Forelimb muscle (tissue), 1 donor: ENCODE measurements around the gene RNF208. TPM values are rescaled to one million over a fixed set of nuclear protein-coding genes. Genes with fewer than 3 reads are reported as not detected.
A peak's percentile ranks its signal among the peaks of the same experiment; 100 is the strongest.

ENCODE experiments used
- DNase-seq: peaks from one replicate; pipeline ENCODE4 v3.0.0-alpha.2; 2013; ENCODE audit warnings: low read depth
- polyA plus RNA-seq: library from polyadenylated mRNA; unstranded; fragments of 120-200 nt; gene quantifications from one replicate; pipeline ENCODE4 v1.2.1, GENCODE V29; 2013; ENCODE audit not compliant: insufficient read length

Gene RNF208
- polyA plus RNA-seq, 1 donor, result 2.5 TPM

DNA sequence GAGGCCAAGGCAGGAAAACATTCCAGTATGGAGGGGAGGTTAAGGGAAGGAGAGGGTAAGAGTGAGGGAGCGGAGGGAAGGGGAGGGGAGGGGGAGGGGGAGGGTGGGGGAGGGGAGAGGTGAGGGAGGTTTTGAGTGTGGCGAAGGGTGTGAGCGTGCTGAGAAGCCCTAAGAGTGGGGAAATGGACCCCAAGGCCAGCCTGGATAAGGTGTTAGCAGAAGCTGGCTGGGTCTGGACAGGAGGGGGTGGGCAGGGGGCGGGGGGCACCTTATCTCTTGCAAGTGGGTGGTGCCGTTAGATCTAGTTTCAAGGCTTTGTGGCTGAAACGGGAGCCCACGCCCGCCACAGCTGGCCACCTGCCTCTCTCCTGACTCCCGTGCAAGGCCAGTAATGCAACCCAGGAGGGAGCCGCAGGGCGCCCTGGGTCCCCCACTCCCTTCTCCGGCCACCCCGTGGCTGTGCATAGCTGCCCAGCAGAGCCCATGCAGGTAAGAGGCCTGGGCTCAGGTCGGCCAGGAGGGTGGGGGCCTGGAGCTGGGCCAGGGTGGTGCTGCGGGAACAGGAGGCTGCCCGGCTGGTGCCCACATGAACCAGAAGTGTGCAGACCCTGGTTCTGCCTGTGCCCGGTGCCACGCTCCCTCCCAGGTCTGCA lies 5.9 kb upstream of the RNF208 start:
- DNase-seq, result no peak

DNA sequence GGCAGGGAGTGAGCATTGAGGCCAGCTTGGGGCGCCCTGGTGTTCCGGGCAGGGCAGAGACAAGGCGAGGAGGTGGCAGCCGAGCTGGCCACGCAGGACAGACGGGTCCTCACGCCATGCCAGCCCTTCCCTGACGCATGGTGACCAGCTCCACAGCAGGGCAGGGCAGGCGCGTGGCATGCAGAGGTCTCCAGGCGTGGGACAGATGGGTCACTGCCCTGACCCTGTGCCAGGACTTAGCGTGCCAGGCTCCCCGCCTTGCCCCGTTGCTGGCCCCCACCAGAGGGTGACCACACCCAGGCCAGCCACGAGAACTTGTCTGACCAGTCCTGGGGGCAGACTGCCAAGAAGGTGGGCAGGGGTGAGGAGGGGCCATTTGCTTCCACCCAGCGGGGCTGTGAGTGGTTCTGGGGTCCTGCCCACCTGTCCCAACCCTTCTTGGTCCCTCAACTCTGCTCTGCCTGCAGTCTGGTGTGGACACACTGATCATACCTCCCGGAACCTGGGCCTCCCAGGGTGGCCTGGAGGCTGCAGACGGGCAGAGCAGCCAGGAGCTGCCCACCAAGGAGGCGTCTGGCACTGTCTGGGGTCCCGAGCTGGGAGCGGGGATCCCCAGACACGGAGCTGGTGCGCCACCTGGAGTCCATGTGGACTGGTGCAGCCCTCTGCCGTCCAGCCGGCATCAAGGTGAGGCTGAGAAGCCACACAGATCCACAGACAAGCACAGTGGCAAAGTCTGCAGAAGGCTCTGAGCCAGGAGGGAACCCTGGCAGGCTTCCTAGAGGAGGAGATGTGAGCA lies 5.2 kb upstream of the RNF208 start, which contains the start of gene RNF224:
RNF224 (plus strand) TSS at position 449 of the 799 bp plus-strand sequence. CDS start 834 bp downstream, outside the sequence.
- DNase-seq, result no peak

DNA sequence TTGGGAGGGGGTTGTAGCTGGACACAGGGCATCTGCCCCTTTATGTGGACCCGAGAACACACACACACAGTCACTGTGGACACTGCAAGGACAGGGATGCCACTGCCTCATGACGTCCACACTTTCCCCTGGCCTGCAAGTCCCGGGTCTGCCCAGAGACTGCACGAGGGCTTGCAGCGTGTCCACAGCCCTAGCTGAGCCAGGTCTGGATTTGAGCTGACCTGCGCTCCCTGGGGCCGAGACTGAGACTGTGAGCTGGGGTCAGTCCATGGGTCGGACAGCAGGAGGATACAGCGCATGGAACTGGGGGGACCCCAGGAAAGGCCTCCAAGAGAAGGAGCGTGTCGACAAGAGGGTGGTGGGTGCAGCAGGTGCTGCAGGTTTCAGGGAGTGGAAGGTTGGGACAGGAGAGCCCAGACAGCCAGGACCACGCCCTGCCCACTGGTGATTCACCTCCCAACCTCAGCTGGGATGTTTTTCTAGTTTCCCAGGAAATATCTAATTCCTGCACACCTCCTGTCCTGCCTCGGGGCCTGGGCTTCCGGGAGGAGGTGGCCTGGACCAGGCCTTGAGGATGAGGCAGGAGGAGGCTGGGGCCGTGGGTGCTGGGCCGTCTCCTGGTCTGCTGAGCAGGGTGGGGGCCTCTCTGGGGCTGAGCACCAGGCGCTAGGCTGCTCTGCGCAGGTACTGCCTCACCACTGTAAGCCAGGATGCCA lies 4.5 kb upstream of the RNF208 start:
- DNase-seq, result no peak

DNA sequence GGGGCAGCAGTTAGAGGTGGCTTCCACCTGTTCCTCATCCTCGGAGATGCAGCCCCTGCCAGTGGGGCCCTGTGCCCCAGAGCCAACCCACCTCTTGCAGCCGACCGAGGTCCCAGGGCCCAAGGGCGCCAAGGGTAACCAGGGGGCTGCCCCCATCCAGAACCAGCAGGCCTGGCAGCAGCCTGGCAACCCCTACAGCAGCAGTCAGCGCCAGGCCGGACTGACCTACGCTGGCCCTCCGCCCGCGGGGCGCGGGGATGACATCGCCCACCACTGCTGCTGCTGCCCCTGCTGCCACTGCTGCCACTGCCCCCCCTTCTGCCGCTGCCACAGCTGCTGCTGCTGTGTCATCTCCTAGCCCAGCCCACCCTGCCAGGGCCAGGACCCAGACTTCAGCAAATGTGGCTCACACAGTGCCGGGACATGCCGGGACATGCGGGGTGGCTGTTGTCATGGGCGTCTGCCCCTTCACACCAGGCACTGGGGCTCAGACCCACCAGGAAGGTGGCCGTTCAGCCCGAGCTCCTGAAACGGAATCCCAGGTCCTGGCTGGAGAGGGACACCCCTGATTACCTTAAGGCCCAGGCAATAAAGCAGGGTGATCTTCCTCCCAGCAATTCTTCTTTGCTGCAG lies 3.8 kb upstream of the RNF208 start:
- DNase-seq, result no peak

DNA sequence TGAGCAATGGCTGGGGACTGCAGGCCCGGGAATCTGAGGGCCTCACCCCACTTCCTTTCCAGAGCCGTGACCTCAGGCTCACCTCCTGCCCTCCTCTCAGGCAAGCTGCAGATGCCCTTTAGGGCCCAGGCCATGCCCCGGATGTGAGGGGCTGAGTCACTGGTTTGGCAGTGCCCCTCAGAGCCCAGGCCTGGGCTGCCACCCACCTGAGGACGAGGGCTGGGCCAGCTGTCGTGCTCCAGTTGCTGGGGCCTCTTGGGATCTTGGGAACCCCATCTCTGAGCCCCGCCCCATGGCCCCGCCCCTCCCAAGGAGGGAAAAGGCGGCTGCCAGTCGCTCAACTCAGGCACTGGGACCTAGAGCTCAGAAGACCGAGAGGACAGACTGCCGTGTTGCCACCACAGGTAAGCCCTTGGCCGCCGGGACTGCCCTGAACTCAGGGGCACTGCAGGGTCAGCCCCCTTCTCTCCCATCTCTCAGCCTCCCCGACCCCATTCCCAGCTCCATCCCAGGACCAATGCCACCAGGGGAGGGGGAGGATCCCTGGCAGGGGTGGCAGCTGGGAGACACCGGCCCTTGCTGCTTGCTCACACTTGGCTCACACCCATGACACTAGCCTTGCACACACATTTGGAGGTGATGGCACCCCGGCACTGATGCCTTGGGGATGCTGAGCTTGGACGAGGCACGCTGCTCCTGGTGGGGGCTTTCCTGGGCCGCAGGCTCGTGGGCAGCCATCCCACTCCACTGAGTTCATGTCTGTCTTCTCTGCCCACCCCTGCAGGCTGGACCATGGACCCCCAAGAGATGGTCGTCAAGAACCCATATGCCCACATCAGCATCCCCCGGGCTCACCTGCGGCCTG lies 3.0 kb upstream of the RNF208 start, which contains the start of gene CYSRT1:
CYSRT1 (plus strand) TSS at position 345 of the 865 bp plus-strand sequence; CDS start at position 793, 448 bp downstream.
- DNase-seq, result no peak

DNA sequence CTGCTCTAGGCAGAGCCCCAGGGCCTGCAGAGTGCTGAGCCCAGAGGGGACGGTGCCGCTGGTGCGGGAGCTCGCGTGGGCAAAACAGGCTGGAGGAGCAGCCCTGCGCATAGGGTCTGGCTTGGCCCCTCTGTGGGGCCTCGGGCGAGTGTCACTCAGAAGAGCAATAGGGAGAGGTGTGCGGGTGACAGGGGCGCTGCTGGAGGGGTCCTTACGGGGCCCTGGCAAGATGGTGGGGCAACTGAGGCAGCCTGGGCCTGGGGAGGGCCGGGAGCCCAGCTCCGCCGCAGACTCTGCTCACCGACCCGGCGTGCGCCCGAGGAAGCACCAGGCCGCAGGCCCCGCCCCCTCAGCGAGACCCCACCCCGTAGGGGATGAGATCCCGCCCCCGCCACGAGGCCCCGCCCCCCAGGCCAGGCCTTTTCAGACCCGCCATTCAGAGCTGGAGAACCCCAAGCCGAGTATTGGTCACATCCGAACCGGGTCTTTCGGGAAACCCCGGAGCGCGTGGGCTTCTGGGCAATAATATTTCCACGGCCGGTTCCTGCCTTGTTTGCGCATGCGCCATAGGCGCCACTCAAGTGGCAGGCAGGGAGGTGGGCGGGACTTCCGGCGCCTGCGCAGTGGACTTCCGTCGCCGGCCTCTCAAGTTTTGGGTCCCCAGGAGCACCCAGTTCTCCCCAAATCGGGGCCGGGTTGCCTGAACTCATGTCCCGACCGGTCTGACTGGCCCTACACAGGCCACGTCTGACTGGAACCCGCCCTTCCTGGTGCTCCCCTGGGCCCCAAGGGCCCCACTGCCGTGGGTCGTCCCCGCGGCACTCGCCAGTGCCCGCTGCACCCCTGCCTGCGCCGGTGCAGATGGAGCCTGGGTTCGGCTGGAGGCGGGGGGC lies 1.3 kb upstream of the RNF208 start:
- peak; percentile 93 for DNase-seq

DNA sequence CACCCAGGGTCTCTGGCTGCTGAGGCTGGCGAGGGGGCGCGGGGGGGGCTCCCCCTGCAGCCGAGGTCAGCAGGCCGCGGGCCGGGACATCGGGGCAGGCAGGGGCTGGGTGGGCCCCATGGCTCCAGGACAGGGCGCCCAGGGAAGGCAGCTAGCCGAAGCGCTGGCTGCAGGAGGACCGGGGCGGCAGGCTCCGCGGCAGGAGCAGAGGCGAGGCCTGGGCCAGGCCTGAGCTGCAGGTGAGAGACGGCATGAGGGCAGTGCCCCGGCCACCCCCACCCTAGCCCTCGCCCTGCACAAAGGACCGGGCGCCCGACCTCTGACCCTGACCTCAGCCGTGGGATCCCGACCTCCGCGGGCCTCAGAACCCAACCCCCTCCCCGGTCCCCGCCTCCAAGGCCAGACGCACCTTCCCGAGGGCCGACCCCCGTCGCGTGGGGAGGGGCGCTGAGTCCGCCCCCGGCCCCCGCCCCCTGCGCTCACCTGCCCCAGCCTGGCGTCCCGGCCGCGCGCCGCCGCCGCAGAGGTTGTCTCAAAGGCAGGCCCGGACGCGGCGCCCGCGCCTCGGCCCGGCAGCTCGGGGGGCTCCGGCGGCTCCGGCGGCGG lies 431 bp downstream of the RNF208 start:
- no peak for DNase-seq

DNA sequence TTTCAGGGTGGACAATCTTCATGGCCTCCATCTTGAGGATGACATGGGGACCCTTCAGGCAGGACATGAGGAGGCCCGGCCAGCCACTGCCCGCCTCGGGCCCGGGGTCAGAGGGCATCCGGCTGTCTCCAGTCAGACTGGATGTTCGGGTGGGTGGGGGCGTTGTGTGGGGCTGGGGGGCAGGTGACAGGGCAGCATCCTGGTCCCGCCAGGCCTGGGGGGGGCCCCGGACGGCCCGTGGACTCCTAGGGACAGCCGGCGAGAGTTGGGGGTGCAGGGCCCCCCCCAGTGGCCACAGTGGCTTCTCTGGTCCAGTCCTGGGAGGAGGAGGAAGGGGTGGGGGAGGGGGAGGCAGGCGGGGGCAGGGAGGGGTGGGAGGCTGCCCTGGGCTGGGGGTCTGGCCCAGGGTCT lies 940 bp downstream of the RNF208 start:
- no peak for DNase-seq

DNA sequence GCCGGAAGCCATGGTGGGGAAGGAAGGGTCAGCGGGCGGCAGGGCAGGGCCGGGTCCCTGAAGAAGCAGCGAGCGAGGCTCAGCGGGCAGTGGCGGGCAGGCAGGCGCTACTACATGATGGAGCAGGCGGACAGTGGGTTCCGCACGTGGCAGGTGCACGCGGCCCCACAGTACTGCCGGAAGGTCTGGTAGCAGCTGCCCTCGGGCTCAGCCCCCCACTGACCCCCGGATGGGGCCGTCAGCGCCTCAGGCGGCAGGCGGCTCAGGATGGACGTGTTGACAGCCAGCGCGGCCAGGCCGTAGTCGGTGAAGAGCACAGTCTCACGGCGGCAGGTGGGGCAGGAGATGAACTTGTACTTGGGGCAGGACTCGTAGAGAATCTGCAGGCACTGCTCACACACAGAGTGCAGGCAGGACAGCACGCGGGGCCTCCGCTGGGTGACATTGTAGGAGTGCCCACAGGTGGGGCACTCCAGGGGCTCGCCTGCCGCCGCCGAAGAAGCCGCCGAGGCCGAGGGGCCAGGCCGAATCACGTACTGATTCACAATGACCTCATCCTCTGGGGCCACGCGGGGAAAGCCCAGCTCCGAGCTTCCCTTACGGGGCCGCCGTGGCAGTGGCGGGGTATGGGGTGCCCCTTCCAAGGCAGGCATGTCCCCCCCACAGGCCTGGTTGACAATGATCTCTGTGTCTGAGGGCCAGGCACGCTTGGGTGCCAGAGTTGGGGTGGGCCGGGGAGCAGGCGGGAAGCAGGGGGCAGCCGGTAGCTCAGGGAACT lies 1.5 kb downstream of the RNF208 start:
- no peak for DNase-seq

DNA sequence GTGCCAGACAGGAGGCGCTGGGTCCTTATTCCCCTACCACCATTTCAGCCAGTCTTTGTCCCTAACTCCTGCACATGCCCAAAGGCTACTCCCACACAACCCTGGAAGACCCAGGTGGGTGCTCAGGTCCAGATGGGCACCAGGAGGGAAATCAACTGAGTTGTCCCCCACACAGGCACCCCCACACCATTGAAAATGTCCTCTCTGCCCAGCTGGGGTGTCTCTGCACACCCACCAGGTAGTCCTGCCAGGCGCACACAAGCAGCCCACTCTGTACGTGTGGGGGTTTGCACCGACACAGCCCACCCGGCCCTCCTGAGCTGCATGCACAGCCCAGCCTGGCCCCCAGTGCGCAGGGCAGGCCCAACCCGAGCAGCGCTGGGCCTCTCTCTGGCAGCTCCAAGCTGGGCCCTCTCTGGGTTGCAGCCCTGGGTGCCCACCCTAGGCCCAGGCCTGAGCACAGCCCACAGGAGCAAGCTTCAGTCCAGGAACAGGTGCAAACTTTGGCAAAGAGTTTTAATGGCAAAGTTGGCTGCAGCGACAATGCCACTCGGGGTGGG lies 2.2 kb downstream of the RNF208 start:
- DNase-seq, result no peak

DNA sequence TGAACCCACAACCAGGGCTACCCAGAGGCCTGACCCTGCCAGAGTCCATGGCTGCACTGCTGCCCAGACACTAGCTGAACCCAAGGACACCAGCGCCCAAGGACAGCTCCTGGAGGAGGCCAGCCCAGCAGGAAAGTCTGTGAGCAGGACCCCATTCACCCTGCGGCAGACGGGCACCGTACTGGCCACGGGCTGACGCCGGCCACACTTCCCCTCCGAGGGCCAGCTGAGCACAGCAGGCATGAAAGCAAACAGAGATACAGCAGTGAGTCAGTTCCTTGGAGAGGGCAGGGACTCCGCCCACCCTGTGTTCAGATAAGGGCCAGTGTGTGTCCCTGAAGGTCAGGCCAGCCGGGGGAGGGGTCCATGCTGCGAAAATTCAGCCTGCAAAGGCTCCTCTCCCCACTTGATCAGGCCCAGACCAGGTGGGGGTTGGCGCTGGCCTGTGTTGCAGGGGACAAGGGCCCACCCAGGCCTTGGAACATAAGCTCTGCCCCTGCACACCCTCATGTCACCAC lies 3.2 kb downstream of the RNF208 start:
- DNase-seq, result no peak

DNA sequence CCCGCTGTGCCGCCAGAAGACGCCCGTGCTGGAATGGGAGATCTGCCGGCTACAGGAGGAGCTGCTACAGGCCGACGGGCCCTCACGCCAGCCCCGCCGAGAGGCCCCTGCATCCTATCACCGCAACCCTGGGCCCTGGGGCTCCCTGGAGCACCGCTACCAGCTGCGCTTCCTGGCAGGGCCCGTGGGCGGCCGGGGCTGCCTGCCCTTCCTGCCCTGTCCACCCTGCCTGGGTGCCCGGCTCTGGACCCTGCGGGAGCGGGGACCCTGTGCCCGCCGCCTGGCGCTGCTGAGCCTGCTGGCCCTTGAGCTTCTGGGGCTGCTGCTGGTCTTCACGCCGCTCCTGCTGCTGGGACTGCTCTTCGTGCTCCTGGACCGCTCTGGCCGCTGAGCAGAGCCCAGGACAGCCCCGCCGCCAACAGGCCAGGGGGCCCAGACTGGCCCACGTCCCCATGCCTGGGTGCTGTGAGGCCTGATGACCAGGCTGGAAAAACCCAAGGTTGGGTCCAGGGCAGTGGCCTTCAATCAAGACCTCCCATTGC lies 3.8 kb downstream of the RNF208 start:
- no peak for DNase-seq

DNA sequence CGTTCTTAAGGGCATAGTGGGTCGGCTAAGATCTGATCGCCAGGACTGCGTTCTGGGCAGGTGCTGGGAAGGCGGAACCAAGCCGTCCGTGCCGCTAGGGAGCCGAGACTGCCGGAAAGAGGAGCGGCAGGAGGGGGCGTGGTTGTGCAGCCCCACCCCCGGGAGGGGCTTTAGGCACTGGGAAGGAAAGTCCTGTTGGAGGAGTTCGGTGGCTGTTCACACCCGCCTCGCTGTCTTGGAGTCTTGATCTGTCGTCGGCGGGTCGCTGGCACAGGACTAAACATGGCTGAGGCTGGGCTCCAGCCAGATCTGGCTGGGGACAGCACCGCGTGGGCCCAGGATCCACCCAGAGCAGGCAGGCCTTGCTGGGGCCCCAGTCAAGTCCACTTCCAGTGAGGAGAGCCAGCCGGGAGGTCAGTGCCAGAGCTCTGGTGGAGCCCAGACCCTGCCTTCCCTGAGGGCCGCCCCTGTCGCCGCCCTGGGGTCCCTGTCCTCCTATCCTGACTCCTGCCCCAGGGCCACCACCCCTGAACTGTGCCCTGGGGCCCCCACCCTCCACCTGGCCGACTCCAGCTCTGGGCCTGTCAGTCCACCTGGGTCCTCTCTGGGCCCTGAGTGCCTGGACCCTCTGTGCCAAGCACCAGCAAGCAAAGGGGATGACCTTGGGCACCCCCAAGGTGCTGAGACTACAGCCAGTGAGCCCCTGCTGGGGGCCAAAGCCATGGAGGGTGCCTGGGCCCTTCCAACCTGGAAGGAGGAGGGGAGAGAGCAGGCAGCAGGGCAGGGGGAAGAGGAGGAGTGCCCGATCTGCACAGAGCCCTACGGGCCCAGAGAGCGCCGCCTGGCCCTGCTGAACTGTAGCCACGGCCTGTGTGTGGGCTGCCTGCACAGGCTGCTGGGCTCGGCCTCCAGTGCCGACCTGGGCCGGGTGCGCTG lies 4.5 kb downstream of the RNF208 start:
- DNase-seq, result no peak

DNA sequence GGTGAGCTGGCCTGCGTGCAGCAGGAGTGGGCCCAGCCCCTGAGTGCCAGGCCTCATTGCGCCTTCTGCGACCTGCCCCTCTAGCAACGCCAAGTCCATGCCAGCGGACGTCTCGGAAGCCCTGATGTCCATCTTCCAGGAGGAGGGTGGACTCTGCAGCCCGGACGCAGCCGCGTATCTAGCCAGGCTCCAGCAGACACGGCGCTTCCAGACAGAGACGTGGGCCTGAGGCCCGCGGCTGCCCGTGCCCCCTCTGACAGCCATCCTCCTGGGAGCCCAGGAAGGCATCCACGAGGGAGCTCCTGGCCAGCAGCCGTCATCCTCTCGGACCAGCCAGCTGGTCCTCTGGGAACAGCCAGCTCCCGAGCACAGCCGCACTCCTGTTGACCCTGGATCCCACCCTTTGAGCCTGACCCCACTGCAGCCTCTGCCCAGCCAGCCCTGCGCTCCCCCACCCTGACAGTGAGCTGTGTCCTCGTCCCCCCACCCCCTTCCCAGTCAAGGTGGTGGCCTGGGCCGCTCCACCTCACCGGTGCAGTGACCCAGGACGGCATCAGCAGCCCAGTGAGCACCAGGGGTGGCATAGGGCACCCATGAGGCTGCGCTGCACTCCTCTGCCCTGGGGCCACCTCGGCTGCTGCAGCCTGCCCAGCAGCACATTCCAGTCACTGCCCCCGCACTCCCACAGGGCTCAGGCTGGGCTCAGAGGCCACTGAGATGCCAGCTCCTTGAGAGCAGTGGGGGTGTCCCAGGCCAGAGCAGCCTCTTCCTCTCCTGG lies 5.7 kb downstream of the RNF208 start:
- no peak for DNase-seq

DNA sequence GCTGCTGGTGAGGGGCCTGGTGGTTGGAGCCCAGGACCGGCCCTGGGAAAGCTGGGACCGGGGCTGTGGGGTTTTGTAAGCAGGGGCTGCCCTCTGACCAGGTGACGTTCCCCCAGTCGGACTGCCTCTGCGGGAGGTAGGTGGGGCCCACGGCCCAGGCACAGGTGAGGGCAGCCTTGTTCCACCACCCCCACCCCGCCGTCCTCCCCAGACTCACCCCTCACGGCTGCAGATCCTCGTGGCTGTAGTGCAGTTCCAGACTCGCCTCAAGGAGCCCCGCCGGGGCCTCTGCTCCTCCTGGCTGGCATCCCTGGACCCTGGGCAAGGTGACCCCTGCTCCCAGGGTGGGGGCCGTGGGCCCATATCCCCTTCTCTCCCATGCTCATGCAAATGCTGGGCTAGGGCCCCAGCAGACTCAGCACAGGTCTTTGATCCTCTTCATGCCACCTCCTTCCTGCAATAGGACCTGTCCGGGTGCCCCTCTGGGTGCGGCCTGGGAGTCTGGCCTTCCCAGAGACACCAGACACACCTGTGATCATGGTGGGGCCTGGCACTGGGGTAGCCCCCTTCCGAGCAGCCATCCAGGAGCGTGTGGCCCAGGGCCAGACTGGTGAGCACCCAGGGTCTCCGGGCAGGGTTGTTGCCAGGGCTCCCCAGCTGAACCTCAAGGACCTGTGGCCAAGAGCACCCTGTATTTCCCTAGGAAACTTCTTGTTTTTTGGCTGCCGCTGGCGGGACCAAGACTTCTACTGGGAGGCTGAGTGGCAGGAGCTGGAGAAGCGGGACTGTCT lies 6.6 kb downstream of the RNF208 start:
- no peak for DNase-seq
